Measurements from ENCODE around the gene MRRF. TPM values are rescaled to one million over a fixed set of nuclear protein-coding genes. Genes with fewer than 3 reads are reported as not detected.
A peak's percentile ranks its signal among the peaks of the same experiment; 100 is the strongest.

Gene MRRF
- total RNA-seq, 1 donor from 2014 or later = 44.4 TPM

DNA sequence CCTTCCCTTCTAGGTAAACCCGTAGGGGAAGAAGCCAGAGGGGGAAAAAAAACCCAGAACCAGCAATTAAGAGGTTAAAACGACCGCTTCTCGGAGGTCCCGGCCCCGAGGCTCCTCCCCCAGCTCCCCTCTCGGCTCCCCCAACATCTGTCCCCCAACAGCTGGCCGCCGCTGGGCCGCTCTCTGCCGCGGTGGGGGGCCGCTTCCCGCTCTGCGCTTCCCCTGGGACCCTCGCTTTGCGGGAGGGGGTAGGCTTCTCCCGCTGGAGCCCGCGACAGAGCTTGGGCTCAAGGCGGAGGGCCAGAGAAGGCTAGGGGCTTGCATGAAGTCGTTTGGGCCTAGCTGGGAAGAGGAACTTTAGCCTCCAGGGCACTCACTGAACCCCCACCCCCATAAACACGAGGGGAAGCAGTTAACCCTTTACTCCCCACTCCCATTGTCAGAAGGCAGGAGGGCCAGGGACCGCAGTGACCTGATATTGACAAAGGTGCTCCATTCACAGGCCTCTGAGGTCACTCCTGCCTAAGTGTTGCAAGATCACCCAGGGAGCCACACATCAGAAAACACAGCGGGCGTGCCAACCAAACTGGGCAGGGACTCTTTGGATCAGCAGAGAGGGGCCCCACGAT lies 43.4 kb upstream of the MRRF start:
- no peak overlapping the region for H3K9ac ChIP-seq
- no peak overlapping the region for H2AFZ ChIP-seq (replicated peaks)
- H3K4me3 ChIP-seq = peak overlapping the region; percentile 42
- H3K27me3 ChIP-seq = peaks cover 100% of the 10 kb centered on the region
- H3K4me3 Mint-ChIP-seq = no peak overlapping the region
- H3K9me3 Mint-ChIP-seq = peaks cover 16% of the 10 kb centered on the region
- H4K20me1 ChIP-seq (ENCODE audit: low read depth) = peaks cover 80% of the 10 kb centered on the region
- TF ChIP-seq EZH2 (IDR thresholded peaks at IDR 0.05) = peak; percentile 7
- TF ChIP-seq, protein P1, sequence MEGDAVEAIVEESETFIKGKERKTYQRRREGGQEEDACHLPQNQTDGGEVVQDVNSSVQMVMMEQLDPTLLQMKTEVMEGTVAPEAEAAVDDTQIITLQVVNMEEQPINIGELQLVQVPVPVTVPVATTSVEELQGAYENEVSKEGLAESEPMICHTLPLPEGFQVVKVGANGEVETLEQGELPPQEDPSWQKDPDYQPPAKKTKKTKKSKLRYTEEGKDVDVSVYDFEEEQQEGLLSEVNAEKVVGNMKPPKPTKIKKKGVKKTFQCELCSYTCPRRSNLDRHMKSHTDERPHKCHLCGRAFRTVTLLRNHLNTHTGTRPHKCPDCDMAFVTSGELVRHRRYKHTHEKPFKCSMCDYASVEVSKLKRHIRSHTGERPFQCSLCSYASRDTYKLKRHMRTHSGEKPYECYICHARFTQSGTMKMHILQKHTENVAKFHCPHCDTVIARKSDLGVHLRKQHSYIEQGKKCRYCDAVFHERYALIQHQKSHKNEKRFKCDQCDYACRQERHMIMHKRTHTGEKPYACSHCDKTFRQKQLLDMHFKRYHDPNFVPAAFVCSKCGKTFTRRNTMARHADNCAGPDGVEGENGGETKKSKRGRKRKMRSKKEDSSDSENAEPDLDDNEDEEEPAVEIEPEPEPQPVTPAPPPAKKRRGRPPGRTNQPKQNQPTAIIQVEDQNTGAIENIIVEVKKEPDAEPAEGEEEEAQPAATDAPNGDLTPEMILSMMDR (IDR thresholded peaks at IDR 0.05) = no peak
- H3K36me3 Mint-ChIP-seq = no peaks in the 10 kb centered on the region
- H3F3A ChIP-seq (ENCODE audit: low read depth) = peaks cover 3% of the 10 kb centered on the region
- H3K27ac Mint-ChIP-seq = no peak overlapping the region
- peak; percentile 64 for DNase-seq (ENCODE audit: low spot score)
- H3K9me3 ChIP-seq (ENCODE audit: low read depth) = no peaks in the 10 kb centered on the region
- H3K36me3 ChIP-seq = no peaks in the 10 kb centered on the region
- H3K27ac ChIP-seq = no peak overlapping the region
- peaks cover 31% of the 10 kb centered on the region for H3K4me1 ChIP-seq
- peaks cover 98% of the 10 kb centered on the region for H3K27me3 Mint-ChIP-seq (ENCODE audit: insufficient read depth, low read depth)
- no peaks in the 10 kb centered on the region for H3K79me2 ChIP-seq (ENCODE audit: low read depth)
- peaks cover 25% of the 10 kb centered on the region for H3K4me1 Mint-ChIP-seq
- peak overlapping the region; percentile 81 for H3K4me2 ChIP-seq

DNA sequence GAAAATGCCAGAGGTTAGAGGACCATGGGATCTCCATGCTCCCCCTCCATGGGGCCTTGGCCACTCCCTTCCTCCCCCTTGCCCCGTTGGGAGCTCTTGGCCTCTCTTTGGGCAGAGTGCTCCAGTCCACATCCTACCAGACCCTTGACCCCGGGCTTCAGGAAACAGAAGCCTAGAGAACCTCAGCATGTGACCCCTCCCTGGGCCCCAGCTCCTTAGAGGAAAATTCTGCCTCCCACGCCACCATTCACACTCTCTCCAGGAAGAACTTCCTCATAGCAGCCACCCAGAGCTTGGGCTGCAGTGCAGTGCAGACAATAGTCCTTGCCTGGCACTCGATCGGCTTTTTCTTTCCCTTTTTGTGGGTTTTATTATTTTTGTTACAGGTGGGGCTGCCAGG lies 41.9 kb upstream of the MRRF start:
- H3K4me1 ChIP-seq = peaks cover 39% of the 10 kb centered on the region

DNA sequence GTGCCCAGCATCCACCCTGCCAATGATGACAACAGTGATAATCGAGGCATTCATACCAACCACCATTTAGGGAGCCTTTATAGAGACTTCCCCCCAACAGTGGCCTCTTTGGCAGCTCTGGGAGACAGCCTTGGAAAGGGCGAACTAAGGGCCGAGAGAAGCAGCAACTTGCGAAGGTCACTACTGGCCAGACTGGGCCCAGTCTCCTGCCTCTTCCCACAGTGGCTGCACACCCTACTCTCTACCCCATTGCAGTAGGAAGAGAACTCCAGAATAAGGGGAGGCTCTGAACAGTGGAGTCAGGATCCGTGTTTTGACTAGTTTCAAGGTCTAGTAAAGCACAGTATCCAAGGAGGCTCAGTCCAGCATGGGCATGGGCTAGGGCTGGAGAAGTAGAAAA lies 41.2 kb upstream of the MRRF start:
- Histone ChIP-seq H3K4me1 (peaks cover 45% of the 10 kb centered on the region), H2AFZ (replicated peaks) (no peak overlapping the region), H3K36me3 (no peaks in the 10 kb centered on the region), H3K27ac (no peak overlapping the region), H3K9ac (no peak overlapping the region), H3K27me3 (peaks cover 100% of the 10 kb centered on the region), H3K4me3 (no peak overlapping the region), H4K20me1 (ENCODE audit: low read depth) (peaks cover 87% of the 10 kb centered on the region), H3K79me2 (ENCODE audit: low read depth) (no peaks in the 10 kb centered on the region), H3F3A (ENCODE audit: low read depth) (peaks cover 6% of the 10 kb centered on the region), H3K9me3 (ENCODE audit: low read depth) (no peaks in the 10 kb centered on the region), H3K4me2 (no peak overlapping the region)
- H3K36me3 Mint-ChIP-seq = no peaks in the 10 kb centered on the region
- TF ChIP-seq EZH2 (IDR thresholded peaks at IDR 0.05) (no peak), EZH2phosphoT487 (IDR thresholded peaks at IDR 0.05) (no peak)
- TF ChIP-seq, protein P1 (IDR thresholded peaks at IDR 0.05) = no peak
- no peak overlapping the region for H3K27ac Mint-ChIP-seq
- peak overlapping the region; percentile 28 for H3K4me3 Mint-ChIP-seq
- H3K9me3 Mint-ChIP-seq = peaks cover 10% of the 10 kb centered on the region
- no peak for DNase-seq (ENCODE audit: low spot score)
- peaks cover 94% of the 10 kb centered on the region for H3K27me3 Mint-ChIP-seq (ENCODE audit: insufficient read depth, low read depth)
- peaks cover 33% of the 10 kb centered on the region for H3K4me1 Mint-ChIP-seq

More for the DNA sequence above, 41.9 kb upstream of the MRRF start:
- TF ChIP-seq EZH2phosphoT487 (IDR thresholded peaks at IDR 0.05) = no peak
- TF ChIP-seq EZH2 (IDR thresholded peaks at IDR 0.05) = no peak
- TF ChIP-seq, protein P1 (IDR thresholded peaks at IDR 0.05) = no peak
- H4K20me1 ChIP-seq (ENCODE audit: low read depth) = peaks cover 87% of the 10 kb centered on the region
- H3K27ac Mint-ChIP-seq = no peak overlapping the region
- no peaks in the 10 kb centered on the region for H3K9me3 ChIP-seq (ENCODE audit: low read depth)
- H3K27me3 Mint-ChIP-seq (ENCODE audit: insufficient read depth, low read depth) = peaks cover 95% of the 10 kb centered on the region
- no peak overlapping the region for H2AFZ ChIP-seq (replicated peaks)
- no peak overlapping the region for H3K9ac ChIP-seq
- H3K4me2 ChIP-seq = no peak overlapping the region
- no peaks in the 10 kb centered on the region for H3K79me2 ChIP-seq (ENCODE audit: low read depth)
- H3K27me3 ChIP-seq = peaks cover 100% of the 10 kb centered on the region
- H3K36me3 ChIP-seq = no peaks in the 10 kb centered on the region
- H3K4me3 Mint-ChIP-seq = no peak overlapping the region
- H3K9me3 Mint-ChIP-seq = peaks cover 15% of the 10 kb centered on the region
- H3F3A ChIP-seq (ENCODE audit: low read depth) = peaks cover 6% of the 10 kb centered on the region
- no peak overlapping the region for H3K4me3 ChIP-seq
- H3K36me3 Mint-ChIP-seq = no peaks in the 10 kb centered on the region
- DNase-seq (ENCODE audit: low spot score) = no peak
- peaks cover 36% of the 10 kb centered on the region for H3K4me1 Mint-ChIP-seq
- H3K27ac ChIP-seq = no peak overlapping the region
